GM21529 (cell line): Measurements from ENCODE around the gene ITIH5.

Source experiments
- ATAC-seq: cut with Tn5 transposase; IDR thresholded peaks from one replicate; pipeline ENCODE4 v1.9.1; 2021; ENCODE audit not compliant: unreplicated experiment

ITIH5 gene

GRCh38 chr10:7551950-7552716 lies 114.6 kb downstream of the ITIH5 start:
- ATAC-seq = no peak

- no peak for ATAC-seq
Observed at GRCh38 chr10:7551289-7551688, 115.5 kb downstream of the ITIH5 start.

- ATAC-seq = no peak
Observed at GRCh38 chr10:7550013-7550412, 116.8 kb downstream of the ITIH5 start.

- no peak for ATAC-seq
Observed at GRCh38 chr10:7547829-7548228, 118.9 kb downstream of the ITIH5 start.

GRCh38 chr10:7547206-7547605 lies 119.6 kb downstream of the ITIH5 start:
- no peak for ATAC-seq

- ATAC-seq = no peak
Observed at GRCh38 chr10:7546385-7546967, 120.3 kb downstream of the ITIH5 start.

- no peak for ATAC-seq
Observed at GRCh38 chr10:7545792-7546191, 121.0 kb downstream of the ITIH5 start.

- no peak for ATAC-seq
Observed at GRCh38 chr10:7545261-7545660, 121.5 kb downstream of the ITIH5 start.

GRCh38 chr10:7544203-7544602 lies 122.6 kb downstream of the ITIH5 start:
- ATAC-seq = no peak

- no peak for ATAC-seq
Observed at GRCh38 chr10:7542189-7542914, 124.4 kb downstream of the ITIH5 start.

- ATAC-seq = no peak
Observed at GRCh38 chr10:7541137-7542087, 125.4 kb downstream of the ITIH5 start.

GRCh38 chr10:7538970-7539654 lies 127.7 kb downstream of the ITIH5 start:
- no peak for ATAC-seq

GRCh38 chr10:7537126-7537525 lies 129.6 kb downstream of the ITIH5 start:
- no peak for ATAC-seq

- peak; percentile 77 for ATAC-seq
Observed at GRCh38 chr10:7534480-7534852, 132.3 kb downstream of the ITIH5 start.

GRCh38 chr10:7533657-7534479 lies 132.9 kb downstream of the ITIH5 start:
- peak; percentile 27 for ATAC-seq

GRCh38 chr10:7532723-7533498 lies 133.9 kb downstream of the ITIH5 start:
- ATAC-seq = no peak

GRCh38 chr10:7529638-7530037 lies 137.1 kb downstream of the ITIH5 start:
- ATAC-seq = no peak

GRCh38 chr10:7527468-7527867 lies 139.3 kb downstream of the ITIH5 start:
- ATAC-seq = no peak

GRCh38 chr10:7526017-7526400 lies 140.8 kb downstream of the ITIH5 start:
- ATAC-seq = no peak
